Bone marrow (tissue), 2 donors: ENCODE data around the gene HOXC10.

Experiments used
- DNase-seq, 2 donors: peaks; one replicate each; lab custom pipeline; 2025; lab: John Stamatoyannopoulos, UW

HOXC10 gene

GRCh38 chr12:53984901-53985691 is at the start of gene HOXC10:
HOXC10 (plus strand) TSS chr12:53985146; CDS start chr12:53985260, 114 bp downstream.
- peak; percentile 22 to 43 for DNase-seq

GRCh38 chr12:53935383-53936341 is 49.3 kb upstream of the HOXC10 start:
- no peak for DNase-seq

- no peak for DNase-seq
Measured at GRCh38 chr12:53937099-53937498, 47.8 kb upstream of the HOXC10 start.

GRCh38 chr12:53937596-53938325 is 47.2 kb upstream of the HOXC10 start:
- no peak for DNase-seq

GRCh38 chr12:53938326-53939140 is 46.4 kb upstream of the HOXC10 start, which contains the start of gene HOXC13:
HOXC13 (plus strand) TSS chr12:53938831; CDS start chr12:53938907, 76 bp downstream.
- DNase-seq, result no peak

- DNase-seq, result no peak
Measured at GRCh38 chr12:53939141-53940108, 45.5 kb upstream of the HOXC10 start.

GRCh38 chr12:53940443-53941014 is 44.4 kb upstream of the HOXC10 start:
- DNase-seq, result no peak

- DNase-seq, result no peak
Measured at GRCh38 chr12:53941187-53941586, 43.8 kb upstream of the HOXC10 start.

- no peak for DNase-seq
Measured at GRCh38 chr12:53941750-53942149, 43.2 kb upstream of the HOXC10 start.

- DNase-seq, result no peak
Measured at GRCh38 chr12:53942467-53942997, 42.4 kb upstream of the HOXC10 start.

- no peak for DNase-seq
Measured at GRCh38 chr12:53944209-53944608, 40.7 kb upstream of the HOXC10 start.

GRCh38 chr12:53944907-53945847 is 39.8 kb upstream of the HOXC10 start:
- no peak for DNase-seq

GRCh38 chr12:53947743-53948142 is 37.2 kb upstream of the HOXC10 start:
- no peak for DNase-seq

- DNase-seq, result no peak
Measured at GRCh38 chr12:53948650-53949593, 36.0 kb upstream of the HOXC10 start.

- no peak for DNase-seq
Measured at GRCh38 chr12:53949631-53950436, 35.1 kb upstream of the HOXC10 start.

GRCh38 chr12:53950437-53950773 is 34.5 kb upstream of the HOXC10 start:
- DNase-seq, result no peak
